ENCODE results near the gene CNNM1.

CNNM1 gene

GRCh38 chr10:99345350-99345749 is 16.2 kb downstream of the CNNM1 start:
- Histone ChIP-seq H3K4me1 (peaks cover 5% of the 10 kb centered on the region), H3K27me3 (no peaks in the 10 kb centered on the region), H3K4me2 (no peak overlapping the region), H3K9me3 (no peaks in the 10 kb centered on the region), H3K4me3 (no peak overlapping the region), H3K36me3 (no peaks in the 10 kb centered on the region), H3K9ac (no peak overlapping the region), H4K20me1 (no peaks in the 10 kb centered on the region), H3K27ac (no peak overlapping the region)
- TF ChIP-seq Cebpa-rat (IDR thresholded peaks at IDR 0.05): no peak

- Histone ChIP-seq H3K4me1 (peaks cover 5% of the 10 kb centered on the region), H3K4me3 (no peak overlapping the region), H3K27me3 (no peaks in the 10 kb centered on the region), H3K9ac (no peak overlapping the region), H3K36me3 (no peaks in the 10 kb centered on the region), H4K20me1 (no peaks in the 10 kb centered on the region), H3K4me2 (no peak overlapping the region), H3K9me3 (no peaks in the 10 kb centered on the region), H3K27ac (no peak overlapping the region)
- no peak for TF ChIP-seq Cebpa-rat (IDR thresholded peaks at IDR 0.05)
These were observed 17.1 kb downstream of the CNNM1 start for GRCh38 chr10:99346247-99346646.

DNA sequence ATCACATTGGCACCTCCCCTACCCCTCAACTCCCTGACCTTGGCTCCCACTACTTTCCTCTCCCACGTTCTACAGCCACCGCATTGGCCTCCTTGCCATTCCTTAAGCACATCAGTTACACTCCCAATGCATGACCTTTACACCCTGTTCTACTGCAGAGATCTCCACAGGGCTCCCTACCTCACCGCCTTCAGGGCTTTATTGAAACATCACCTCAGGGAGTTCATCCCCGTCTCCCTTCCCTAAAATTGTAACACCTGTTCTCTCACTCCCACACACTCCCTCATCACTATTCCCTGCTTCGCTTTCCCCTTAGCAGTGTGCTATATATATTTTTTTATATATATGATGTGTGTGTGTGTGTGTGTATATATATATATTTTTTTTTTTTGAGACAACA is 18.5 kb downstream of the CNNM1 start:
- no peaks in the 10 kb centered on the region for H4K20me1 ChIP-seq
- H3K36me3 ChIP-seq: no peaks in the 10 kb centered on the region

GRCh38 chr10:99353182-99353581 is 24.0 kb downstream of the CNNM1 start:
- Histone ChIP-seq H3K9me3 (no peaks in the 10 kb centered on the region), H3K27me3 (no peaks in the 10 kb centered on the region), H3K27ac (no peak overlapping the region), H3K9ac (no peak overlapping the region), H3K4me1 (no peaks in the 10 kb centered on the region), H3K36me3 (no peaks in the 10 kb centered on the region), H4K20me1 (no peaks in the 10 kb centered on the region), H3K4me2 (no peak overlapping the region), H3K4me3 (no peak overlapping the region)
- TF ChIP-seq Cebpa-rat (IDR thresholded peaks at IDR 0.05): no peak

More for the DNA sequence above, 18.5 kb downstream of the CNNM1 start:
- no peak overlapping the region for H3K4me2 ChIP-seq
- no peaks in the 10 kb centered on the region for H3K9me3 ChIP-seq
- no peak overlapping the region for H3K4me3 ChIP-seq
- H3K4me1 ChIP-seq: no peaks in the 10 kb centered on the region
- H3K9ac ChIP-seq: no peak overlapping the region
- H3K27ac ChIP-seq: no peak overlapping the region
- H3K27me3 ChIP-seq: no peaks in the 10 kb centered on the region
- no peak for TF ChIP-seq Cebpa-rat (IDR thresholded peaks at IDR 0.05)

DNA sequence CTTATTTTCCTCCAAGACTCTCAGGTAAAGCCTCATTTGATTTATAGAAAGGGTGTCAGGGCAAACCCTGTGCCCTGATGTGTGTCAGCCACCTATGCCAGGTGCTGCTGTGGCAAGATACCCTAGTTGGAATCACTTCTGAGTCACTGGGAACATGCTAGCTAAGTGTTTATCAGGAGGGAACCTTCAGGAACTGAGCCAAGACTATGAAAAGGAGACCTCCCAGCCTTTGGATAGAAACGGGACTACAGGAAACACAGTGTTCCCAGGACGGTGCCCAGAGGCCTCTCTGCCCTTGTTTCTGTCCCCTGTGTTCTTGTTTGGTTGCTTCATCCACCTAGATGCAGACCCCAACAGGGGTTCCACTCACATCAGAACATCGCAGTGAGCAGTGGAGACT is 28.5 kb downstream of the CNNM1 start:
- Histone ChIP-seq H3K27me3 (no peaks in the 10 kb centered on the region), H3K9me3 (no peaks in the 10 kb centered on the region), H3K4me3 (no peak overlapping the region), H3K36me3 (no peaks in the 10 kb centered on the region), H3K4me2 (no peak overlapping the region), H3K27ac (no peak overlapping the region), H4K20me1 (no peaks in the 10 kb centered on the region), H3K9ac (no peak overlapping the region), H3K4me1 (peaks cover 8% of the 10 kb centered on the region; the same call in 1 of the 2 replicates)
- TF ChIP-seq Cebpa-rat (IDR thresholded peaks at IDR 0.05): no peak

DNA sequence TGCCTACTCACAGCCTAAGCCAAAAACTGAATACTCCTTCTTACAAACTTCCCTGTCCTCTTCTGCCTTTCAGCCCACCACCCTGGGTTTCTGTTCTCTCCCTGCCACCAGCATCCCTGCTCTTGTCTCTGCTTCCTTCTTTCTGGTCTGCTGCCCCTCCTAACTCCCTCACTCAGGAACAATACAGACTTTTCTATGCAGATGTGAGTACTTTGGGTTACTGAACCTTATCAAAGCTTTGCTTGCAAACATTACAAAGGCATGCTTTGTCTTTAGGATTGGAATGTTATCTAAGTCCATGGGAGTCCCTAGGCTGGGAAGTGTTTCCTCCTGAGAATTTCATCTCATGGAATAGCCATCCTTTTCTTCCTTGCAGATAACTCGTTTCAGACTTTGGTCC is 28.9 kb downstream of the CNNM1 start:
- no peaks in the 10 kb centered on the region for H3K36me3 ChIP-seq

DNA sequence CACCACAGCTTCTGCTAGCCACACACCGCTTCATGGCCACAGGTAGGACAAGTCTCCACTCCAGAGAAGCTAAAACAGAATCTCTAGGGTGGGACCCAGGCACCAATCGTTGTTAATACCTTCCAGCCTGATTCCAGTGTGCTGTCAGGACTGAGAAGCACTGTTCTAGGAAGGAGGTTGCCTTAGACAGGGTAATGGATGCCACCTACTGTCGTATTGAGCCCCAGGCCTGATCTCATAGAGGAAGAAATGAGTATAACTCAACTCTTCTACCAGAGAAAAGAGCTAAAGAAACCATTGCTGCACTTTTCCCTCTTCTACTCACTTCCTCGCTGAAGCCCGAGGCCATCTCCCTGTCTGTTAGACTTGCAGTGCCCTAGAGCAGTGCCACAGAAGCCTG is 31.8 kb downstream of the CNNM1 start:
- Histone ChIP-seq H3K36me3 (no peaks in the 10 kb centered on the region), H3K27ac (no peak overlapping the region), H4K20me1 (no peaks in the 10 kb centered on the region), H3K9ac (no peak overlapping the region), H3K27me3 (no peaks in the 10 kb centered on the region), H3K4me1 (peaks cover 8% of the 10 kb centered on the region; the same call in 1 of the 2 replicates), H3K4me3 (no peak overlapping the region), H3K4me2 (no peak overlapping the region), H3K9me3 (no peaks in the 10 kb centered on the region)
- no peak for TF ChIP-seq Cebpa-rat (IDR thresholded peaks at IDR 0.05)

More for the DNA sequence above, 28.9 kb downstream of the CNNM1 start:
- Histone ChIP-seq H3K4me3 (no peak overlapping the region), H3K4me1 (peaks cover 8% of the 10 kb centered on the region; the same call in 1 of the 2 replicates), H4K20me1 (no peaks in the 10 kb centered on the region), H3K27me3 (no peaks in the 10 kb centered on the region), H3K9ac (no peak overlapping the region), H3K4me2 (no peak overlapping the region), H3K27ac (no peak overlapping the region), H3K9me3 (no peaks in the 10 kb centered on the region)
- no peak for TF ChIP-seq Cebpa-rat (IDR thresholded peaks at IDR 0.05)

GRCh38 chr10:99364125-99364524 is 35.0 kb downstream of the CNNM1 start:
- Histone ChIP-seq H3K9ac (no peak overlapping the region), H3K27me3 (no peaks in the 10 kb centered on the region), H3K36me3 (no peaks in the 10 kb centered on the region), H3K4me1 (peaks cover 14% of the 10 kb centered on the region), H3K27ac (no peak overlapping the region), H3K4me2 (no peak overlapping the region), H3K9me3 (no peaks in the 10 kb centered on the region), H4K20me1 (no peaks in the 10 kb centered on the region), H3K4me3 (no peak overlapping the region)
- TF ChIP-seq Cebpa-rat (IDR thresholded peaks at IDR 0.05): no peak

GRCh38 chr10:99365311-99365710 is 36.2 kb downstream of the CNNM1 start:
- Histone ChIP-seq H3K4me2 (no peak overlapping the region), H3K27ac (no peak overlapping the region), H3K4me3 (no peak overlapping the region), H3K36me3 (no peaks in the 10 kb centered on the region), H4K20me1 (no peaks in the 10 kb centered on the region), H3K4me1 (peaks cover 7% of the 10 kb centered on the region), H3K9me3 (no peaks in the 10 kb centered on the region), H3K27me3 (no peaks in the 10 kb centered on the region), H3K9ac (no peak overlapping the region)
- TF ChIP-seq Cebpa-rat (IDR thresholded peaks at IDR 0.05): no peak

GRCh38 chr10:99365736-99366135 is 36.6 kb downstream of the CNNM1 start:
- Histone ChIP-seq H4K20me1 (no peaks in the 10 kb centered on the region), H3K27me3 (no peaks in the 10 kb centered on the region), H3K9me3 (no peaks in the 10 kb centered on the region), H3K4me3 (no peak overlapping the region), H3K9ac (no peak overlapping the region), H3K4me1 (peaks cover 7% of the 10 kb centered on the region), H3K27ac (no peak overlapping the region), H3K36me3 (no peaks in the 10 kb centered on the region), H3K4me2 (no peak overlapping the region)
- no peak for TF ChIP-seq Cebpa-rat (IDR thresholded peaks at IDR 0.05)

DNA sequence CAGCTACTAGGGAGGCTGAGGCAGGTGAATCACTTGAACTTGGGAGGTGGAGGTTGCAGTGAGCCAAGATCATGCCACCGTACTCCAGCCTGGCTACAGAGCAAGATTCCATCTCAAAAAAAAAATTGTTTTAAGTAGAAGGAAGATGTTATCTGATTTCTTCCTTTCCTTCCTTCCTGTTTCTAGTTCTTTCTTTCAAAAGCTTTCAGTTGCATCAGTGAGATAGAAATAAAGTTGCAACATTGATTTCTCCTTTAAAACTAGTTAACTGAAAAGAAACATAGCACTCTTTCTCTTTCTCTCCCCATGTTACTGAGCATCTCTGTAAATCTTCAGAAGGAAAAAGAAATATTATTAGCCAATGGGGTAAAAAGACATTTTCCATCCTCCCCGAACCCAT is 37.5 kb downstream of the CNNM1 start:
- Histone ChIP-seq H3K36me3 (no peaks in the 10 kb centered on the region), H4K20me1 (no peaks in the 10 kb centered on the region), H3K27me3 (no peaks in the 10 kb centered on the region), H3K27ac (no peak overlapping the region), H3K4me3 (no peak overlapping the region), H3K4me2 (no peak overlapping the region), H3K4me1 (peaks cover 7% of the 10 kb centered on the region), H3K9me3 (no peaks in the 10 kb centered on the region), H3K9ac (no peak overlapping the region)
- TF ChIP-seq Cebpa-rat (IDR thresholded peaks at IDR 0.05): no peak
